K562 (cell line): ENCODE results near the gene NUDT5. TPM values are rescaled to one million over a fixed set of nuclear protein-coding genes. Genes with fewer than 3 reads are reported as not detected.

ENCODE experiments used
- BDP1 ChIP-seq: IDR thresholded peaks from 3 replicates; pipeline ENCODE4 v1.6.1; 2011; ENCODE audit not compliant: insufficient read length, insufficient read depth
- KLF1 ChIP-seq: fragments of 450-650 bp; IDR thresholded peaks from 2 replicates; pipeline ENCODE4 v1.6.1; 2016; ENCODE audit warnings: missing genetic modification characterization, missing compliant biosample characterization
- ZC3H4 ChIP-seq: sonication (generic); formaldehyde crosslinking; IDR thresholded peaks from 2 replicates; pipeline ENCODE4 v1.9.0; 2021; ENCODE audit warnings: missing genetic modification reagents, borderline replicate concordance
- polyA plus RNA-seq, 8 experiments: library from polyadenylated mRNA; depleted of rRNA in 4 of 8; stranded (reverse) in 5 of 8; unstranded in 3 of 8; fragments of >200 nt; fragmentation: Nextera tagmentation in 2 of 8; fragmentation: Illumina TruSeq in 1 of 8; extraction: Ambion mirVana in 2 of 8; extraction: Trizol in 1 of 8; gene quantifications; 2 replicates each; pipeline versions ENCODE4 v1.2.1 to v1.2.3, GENCODE V29; 2011 to 2014; ENCODE audit warnings: inconsistent platforms in 1 of 8, missing spikeins in 1 of 8
- total RNA-seq, 7 experiments: library from RNA; depleted of rRNA in 6 of 7; stranded (reverse); fragments of >200 nt in 6 of 7; fragmentation: Illumina TruSeq in 2 of 7; extraction: Trizol in 2 of 7; gene quantifications; 2 replicates each; pipeline versions ENCODE4 v1.2.1 to v1.2.3, GENCODE V29; 2011 to 2021; ENCODE audit warnings: low replicate concordance in 1 of 7
- TF ChIP-seq, protein P1 (sequence below): fragments of 450-650 bp; IDR thresholded peaks from 2 replicates; pipeline ENCODE4 v1.6.1; 2016; ENCODE audit warnings: low read depth
- TF ChIP-seq, protein P2 (sequence below), 3 experiments: fragments of 200-800 bp in 1 of 3; sonication (Bioruptor generic) in 1 of 3; sonication (generic) in 1 of 3; formaldehyde crosslinking in 1 of 3; IDR thresholded peaks; 2 replicates each; pipeline versions ENCODE4 v1.6.1 to v1.8.0; 2016 to 2022; ENCODE audit warnings: mild to moderate bottlenecking in 2 of 3, missing compliant biosample characterization in 2 of 3, missing genetic modification characterization in 2 of 3, missing genetic modification reagents in 1 of 3
- TF ChIP-seq, protein P3 (sequence below): fragments of 450-650 bp; IDR thresholded peaks from 2 replicates; pipeline ENCODE4 v1.6.1; 2016; ENCODE audit warnings: mild to moderate bottlenecking, moderate library complexity

NUDT5 gene
- total and polyA plus RNA-seq, 9 of the 15 experiments (the other 6 are each of a cell fraction or from before 2014, with no cell fraction given): 87.7 to 422 (median 186) TPM

DNA sequence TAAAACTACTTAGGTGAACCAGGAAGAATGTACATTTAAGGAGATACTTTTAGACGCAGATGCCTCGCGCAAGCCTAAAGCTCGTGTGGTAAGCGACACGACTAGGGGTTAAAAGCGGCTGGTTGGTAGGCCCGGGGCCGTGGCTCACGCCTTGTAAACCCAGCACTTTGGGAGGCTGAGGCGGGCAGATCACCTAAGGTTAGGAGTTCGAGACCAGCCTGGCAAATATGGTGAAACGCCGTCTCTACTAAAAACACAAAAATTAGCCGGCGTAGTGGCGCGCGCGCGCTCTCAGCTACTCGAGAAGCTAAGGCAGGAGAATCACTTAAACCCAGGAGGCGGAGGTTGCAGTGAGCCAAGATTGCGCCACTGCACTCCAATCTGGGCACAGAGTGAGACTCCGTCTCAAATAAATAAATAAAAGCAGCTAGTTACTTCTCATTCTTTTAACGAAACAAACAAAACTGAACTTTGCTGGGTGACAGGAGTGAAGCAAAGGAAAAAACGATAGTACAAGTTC is 879 bp downstream of the NUDT5 start (continued):
- no peak for TF ChIP-seq KLF1 (tag)
- TF ChIP-seq, protein P1, sequence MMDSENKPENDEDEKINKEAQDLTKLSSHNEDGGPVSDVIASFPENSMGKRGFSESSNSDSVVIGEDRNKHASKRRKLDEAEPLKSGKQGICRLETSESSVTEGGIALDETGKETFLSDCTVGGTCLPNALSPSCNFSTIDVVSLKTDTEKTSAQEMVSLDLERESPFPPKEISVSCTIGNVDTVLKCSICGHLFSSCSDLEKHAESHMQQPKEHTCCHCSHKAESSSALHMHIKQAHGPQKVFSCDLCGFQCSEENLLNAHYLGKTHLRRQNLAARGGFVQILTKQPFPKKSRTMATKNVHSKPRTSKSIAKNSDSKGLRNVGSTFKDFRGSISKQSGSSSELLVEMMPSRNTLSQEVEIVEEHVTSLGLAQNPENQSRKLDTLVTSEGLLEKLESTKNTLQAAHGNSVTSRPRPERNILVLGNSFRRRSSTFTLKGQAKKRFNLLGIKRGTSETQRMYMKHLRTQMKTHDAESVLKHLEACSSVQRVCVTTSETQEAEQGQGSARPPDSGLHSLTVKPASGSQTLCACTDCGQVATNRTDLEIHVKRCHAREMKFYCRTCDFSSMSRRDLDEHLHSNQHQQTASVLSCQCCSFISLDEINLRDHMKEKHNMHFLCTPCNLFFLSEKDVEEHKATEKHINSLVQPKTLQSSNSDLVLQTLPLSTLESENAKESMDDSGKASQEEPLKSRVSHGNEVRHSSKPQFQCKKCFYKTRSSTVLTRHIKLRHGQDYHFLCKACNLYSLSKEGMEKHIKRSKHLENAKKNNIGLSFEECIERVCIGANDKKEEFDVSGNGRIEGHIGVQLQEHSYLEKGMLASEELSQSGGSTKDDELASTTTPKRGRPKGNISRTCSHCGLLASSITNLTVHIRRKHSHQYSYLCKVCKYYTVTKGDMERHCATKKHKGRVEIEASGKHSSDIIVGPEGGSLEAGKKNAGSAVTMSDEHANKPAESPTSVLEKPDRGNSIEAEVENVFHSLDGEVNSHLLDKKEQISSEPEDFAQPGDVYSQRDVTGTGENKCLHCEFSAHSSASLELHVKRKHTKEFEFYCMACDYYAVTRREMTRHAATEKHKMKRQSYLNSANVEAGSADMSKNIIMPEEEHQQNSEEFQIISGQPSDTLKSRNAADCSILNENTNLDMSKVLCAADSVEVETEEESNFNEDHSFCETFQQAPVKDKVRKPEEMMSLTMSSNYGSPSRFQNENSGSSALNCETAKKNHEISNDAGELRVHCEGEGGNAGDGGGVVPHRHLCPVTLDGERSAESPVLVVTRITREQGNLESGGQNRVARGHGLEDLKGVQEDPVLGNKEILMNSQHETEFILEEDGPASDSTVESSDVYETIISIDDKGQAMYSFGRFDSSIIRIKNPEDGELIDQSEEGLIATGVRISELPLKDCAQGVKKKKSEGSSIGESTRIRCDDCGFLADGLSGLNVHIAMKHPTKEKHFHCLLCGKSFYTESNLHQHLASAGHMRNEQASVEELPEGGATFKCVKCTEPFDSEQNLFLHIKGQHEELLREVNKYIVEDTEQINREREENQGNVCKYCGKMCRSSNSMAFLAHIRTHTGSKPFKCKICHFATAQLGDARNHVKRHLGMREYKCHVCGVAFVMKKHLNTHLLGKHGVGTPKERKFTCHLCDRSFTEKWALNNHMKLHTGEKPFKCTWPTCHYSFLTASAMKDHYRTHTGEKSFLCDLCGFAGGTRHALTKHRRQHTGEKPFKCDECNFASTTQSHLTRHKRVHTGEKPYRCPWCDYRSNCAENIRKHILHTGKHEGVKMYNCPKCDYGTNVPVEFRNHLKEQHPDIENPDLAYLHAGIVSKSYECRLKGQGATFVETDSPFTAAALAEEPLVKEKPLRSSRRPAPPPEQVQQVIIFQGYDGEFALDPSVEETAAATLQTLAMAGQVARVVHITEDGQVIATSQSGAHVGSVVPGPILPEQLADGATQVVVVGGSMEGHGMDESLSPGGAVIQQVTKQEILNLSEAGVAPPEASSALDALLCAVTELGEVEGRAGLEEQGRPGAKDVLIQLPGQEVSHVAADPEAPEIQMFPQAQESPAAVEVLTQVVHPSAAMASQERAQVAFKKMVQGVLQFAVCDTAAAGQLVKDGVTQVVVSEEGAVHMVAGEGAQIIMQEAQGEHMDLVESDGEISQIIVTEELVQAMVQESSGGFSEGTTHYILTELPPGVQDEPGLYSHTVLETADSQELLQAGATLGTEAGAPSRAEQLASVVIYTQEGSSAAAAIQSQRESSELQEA: no peak
- no peak for TF ChIP-seq ZC3H4
- peak; percentile 21 for TF ChIP-seq BDP1
- TF ChIP-seq, protein P2, sequence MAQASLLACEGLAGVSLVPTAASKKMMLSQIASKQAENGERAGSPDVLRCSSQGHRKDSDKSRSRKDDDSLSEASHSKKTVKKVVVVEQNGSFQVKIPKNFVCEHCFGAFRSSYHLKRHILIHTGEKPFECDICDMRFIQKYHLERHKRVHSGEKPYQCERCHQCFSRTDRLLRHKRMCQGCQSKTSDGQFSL (CRISPR knock-in tag; IDR thresholded peaks at IDR 0.05): no peak
- TF ChIP-seq, protein P2 (tag; IDR thresholded peaks at IDR 0.05): no peak
- TF ChIP-seq, protein P3, sequence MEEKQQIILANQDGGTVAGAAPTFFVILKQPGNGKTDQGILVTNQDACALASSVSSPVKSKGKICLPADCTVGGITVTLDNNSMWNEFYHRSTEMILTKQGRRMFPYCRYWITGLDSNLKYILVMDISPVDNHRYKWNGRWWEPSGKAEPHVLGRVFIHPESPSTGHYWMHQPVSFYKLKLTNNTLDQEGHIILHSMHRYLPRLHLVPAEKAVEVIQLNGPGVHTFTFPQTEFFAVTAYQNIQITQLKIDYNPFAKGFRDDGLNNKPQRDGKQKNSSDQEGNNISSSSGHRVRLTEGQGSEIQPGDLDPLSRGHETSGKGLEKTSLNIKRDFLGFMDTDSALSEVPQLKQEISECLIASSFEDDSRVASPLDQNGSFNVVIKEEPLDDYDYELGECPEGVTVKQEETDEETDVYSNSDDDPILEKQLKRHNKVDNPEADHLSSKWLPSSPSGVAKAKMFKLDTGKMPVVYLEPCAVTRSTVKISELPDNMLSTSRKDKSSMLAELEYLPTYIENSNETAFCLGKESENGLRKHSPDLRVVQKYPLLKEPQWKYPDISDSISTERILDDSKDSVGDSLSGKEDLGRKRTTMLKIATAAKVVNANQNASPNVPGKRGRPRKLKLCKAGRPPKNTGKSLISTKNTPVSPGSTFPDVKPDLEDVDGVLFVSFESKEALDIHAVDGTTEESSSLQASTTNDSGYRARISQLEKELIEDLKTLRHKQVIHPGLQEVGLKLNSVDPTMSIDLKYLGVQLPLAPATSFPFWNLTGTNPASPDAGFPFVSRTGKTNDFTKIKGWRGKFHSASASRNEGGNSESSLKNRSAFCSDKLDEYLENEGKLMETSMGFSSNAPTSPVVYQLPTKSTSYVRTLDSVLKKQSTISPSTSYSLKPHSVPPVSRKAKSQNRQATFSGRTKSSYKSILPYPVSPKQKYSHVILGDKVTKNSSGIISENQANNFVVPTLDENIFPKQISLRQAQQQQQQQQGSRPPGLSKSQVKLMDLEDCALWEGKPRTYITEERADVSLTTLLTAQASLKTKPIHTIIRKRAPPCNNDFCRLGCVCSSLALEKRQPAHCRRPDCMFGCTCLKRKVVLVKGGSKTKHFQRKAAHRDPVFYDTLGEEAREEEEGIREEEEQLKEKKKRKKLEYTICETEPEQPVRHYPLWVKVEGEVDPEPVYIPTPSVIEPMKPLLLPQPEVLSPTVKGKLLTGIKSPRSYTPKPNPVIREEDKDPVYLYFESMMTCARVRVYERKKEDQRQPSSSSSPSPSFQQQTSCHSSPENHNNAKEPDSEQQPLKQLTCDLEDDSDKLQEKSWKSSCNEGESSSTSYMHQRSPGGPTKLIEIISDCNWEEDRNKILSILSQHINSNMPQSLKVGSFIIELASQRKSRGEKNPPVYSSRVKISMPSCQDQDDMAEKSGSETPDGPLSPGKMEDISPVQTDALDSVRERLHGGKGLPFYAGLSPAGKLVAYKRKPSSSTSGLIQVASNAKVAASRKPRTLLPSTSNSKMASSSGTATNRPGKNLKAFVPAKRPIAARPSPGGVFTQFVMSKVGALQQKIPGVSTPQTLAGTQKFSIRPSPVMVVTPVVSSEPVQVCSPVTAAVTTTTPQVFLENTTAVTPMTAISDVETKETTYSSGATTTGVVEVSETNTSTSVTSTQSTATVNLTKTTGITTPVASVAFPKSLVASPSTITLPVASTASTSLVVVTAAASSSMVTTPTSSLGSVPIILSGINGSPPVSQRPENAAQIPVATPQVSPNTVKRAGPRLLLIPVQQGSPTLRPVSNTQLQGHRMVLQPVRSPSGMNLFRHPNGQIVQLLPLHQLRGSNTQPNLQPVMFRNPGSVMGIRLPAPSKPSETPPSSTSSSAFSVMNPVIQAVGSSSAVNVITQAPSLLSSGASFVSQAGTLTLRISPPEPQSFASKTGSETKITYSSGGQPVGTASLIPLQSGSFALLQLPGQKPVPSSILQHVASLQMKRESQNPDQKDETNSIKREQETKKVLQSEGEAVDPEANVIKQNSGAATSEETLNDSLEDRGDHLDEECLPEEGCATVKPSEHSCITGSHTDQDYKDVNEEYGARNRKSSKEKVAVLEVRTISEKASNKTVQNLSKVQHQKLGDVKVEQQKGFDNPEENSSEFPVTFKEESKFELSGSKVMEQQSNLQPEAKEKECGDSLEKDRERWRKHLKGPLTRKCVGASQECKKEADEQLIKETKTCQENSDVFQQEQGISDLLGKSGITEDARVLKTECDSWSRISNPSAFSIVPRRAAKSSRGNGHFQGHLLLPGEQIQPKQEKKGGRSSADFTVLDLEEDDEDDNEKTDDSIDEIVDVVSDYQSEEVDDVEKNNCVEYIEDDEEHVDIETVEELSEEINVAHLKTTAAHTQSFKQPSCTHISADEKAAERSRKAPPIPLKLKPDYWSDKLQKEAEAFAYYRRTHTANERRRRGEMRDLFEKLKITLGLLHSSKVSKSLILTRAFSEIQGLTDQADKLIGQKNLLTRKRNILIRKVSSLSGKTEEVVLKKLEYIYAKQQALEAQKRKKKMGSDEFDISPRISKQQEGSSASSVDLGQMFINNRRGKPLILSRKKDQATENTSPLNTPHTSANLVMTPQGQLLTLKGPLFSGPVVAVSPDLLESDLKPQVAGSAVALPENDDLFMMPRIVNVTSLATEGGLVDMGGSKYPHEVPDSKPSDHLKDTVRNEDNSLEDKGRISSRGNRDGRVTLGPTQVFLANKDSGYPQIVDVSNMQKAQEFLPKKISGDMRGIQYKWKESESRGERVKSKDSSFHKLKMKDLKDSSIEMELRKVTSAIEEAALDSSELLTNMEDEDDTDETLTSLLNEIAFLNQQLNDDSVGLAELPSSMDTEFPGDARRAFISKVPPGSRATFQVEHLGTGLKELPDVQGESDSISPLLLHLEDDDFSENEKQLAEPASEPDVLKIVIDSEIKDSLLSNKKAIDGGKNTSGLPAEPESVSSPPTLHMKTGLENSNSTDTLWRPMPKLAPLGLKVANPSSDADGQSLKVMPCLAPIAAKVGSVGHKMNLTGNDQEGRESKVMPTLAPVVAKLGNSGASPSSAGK: no peak
